NCI-H2107 (cell line): ENCODE data around the gene LRRC15.

Experiments used
- DNase-seq: peaks from one replicate; lab custom pipeline; 2025; lab: John Stamatoyannopoulos, UW

LRRC15 gene

DNA sequence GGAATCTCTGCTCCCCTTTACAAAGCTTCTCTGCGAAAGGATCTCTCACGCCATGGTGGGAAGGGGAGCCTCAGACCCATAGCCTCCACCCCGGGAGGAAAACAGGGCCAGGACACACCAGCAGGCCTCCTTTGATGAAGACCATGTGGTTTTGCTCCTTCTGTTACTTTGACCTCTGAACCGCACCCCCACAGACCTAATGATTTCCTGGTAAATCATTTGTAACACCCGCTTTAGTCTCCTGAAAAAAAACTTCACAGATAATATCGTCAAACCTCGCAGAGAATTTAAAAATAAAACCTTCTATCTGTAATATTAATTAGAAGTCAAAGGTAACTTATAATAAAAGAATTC lies 36.7 kb downstream of the LRRC15 start:
- DNase-seq: no peak

DNA sequence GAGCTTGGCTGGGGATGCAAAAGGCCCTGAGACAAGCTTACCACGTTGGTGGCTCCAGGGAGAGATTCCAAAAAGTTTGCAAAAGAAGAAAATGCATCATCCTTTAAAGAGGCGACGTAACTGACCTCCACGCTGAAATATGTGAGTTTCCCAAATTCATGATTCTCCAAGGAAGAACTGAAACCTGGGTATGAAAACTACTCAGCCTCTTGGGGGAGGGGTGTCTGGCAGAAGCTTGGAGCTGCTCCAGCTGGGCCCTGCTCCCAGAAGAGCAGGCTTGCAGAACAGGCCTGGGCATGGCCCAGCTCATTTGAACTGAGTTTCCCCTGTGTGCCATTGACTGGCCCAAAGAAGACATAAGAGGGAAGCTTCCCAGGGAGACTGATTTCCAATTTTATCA lies 39.0 kb downstream of the LRRC15 start:
- DNase-seq: no peak

DNA sequence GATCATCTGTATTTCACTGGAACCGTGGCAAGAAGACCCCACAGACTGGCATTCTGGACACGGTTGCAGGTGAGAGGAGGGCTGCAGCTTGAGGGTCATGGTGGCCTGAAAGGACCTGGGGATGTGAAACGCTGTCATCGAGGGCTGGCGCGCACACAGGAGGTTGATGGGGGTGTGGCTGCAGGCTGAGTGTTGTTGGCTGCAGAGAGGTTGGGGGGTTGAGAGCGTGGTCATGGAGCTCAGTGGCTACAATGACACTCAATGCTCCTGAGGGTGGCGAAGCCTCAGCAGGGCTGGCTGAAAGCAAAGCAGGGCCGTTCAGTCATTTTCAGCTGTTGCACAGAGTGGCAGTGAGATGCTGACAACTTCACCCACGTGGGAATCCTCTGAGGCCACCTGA lies 39.4 kb downstream of the LRRC15 start:
- DNase-seq: no peak

DNA sequence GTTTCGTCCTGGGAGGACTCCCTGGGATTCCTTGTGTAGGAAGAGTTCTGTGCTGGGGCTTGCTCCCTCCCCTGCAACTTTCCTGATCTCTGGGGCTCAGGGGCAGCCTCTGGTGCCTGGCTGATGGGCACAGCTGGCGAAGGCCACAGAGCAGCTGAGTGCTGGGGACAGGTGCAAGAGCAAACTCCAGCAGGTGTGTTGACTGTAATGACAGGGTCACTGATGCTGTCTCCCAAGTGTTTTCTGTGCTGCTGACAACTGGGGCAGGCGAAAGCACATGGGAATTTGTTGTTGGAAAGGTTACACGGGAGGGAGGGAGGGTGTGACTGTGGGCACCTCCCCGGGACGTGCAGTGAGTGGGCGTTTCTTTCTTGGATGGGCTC lies 40.0 kb downstream of the LRRC15 start:
- no peak for DNase-seq

DNA sequence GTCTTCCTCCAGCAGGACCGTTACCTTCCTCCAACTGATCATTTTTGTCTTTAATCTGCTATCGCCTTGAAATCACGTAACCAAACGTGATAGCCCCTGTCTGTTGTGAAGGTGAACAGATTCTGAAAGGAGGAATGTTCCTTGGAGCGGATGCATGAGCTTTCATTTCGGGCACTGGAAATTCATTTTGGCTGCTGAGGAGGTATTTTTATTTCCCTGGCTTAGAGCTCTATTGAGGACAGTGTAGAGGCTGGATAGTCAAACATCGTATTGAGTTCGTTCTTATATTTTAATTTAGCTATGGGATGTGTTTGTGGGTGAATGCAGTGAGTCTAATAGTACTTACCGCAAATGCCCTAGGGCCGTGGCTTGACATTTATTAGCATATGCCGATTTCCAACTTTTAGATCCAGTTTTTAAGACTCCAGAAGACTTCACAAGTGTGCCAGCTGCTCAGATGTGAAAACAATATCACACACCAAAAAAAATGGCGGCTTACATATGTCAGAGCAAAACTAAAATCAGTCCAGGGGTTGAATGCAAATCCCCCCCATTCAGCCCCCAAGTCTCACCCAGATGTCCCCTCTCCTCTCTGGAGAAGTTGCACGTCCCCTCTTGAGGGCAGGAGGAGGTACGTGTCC lies 40.5 kb downstream of the LRRC15 start:
- DNase-seq: no peak

DNA sequence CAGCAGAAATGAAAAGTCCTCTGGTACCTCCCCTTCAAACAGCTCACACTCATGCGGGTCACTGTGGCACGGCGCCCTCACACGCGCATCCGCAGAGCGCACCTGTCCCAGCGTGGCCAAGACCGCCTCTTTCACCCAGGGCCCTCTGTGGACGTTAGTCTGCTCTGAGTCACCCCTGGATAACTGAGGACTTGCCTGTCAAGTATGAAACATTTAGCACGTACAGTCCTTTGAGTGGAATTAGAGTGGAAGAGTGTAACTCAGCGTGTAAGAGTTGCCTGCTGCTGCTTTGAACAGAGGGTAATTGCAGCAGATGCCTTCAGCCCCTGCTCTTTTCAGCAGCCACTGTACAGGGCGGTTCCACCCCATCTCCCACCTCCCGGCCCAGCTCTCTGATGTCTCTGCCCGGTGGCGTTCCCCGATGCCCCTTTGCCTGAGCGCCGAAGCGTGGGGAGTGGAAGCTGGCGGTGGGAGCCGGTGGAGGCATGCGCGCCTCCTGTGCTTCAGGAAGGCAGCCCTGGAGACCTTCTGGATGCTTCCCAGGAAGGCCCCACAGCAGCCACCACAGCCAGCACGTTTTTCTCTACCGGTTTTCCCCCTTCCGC lies 41.4 kb downstream of the LRRC15 start:
- DNase-seq: no peak

DNA sequence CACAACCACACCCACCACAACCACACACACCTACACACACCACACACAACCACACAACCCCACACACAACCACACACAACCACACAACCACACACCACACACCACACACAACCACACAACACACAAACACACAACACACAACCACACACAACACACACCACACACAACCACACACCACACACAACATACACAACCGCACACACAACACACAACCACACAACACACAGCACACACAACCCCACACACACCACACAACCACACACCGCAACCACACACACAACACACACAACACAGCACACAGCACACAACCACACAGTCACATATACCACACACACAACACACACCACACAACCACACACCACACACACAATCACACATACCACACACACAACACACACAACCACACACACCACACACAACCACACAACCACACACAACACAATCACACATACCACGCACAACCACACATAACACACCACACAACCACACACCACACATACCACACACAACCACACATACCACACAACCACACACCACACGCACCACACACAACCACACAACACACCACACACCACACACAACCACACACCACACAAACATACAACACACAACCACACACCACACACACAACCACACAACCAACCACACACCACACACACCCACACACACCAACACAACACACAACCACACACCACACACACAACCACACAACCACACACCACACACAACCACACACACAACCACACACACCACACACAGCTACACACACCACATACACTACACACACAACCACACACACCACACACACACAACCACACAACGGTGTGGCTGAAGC lies 42.1 kb downstream of the LRRC15 start:
- DNase-seq: no peak

DNA sequence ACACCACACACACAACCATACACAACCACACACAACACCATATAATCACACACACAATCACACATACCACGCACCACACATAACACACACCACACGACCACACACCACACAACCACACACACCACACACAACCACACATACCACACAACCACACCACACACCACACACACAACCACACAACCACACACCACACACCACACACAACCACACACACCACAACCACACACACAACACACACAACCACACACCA lies 42.6 kb downstream of the LRRC15 start:
- no peak for DNase-seq

DNA sequence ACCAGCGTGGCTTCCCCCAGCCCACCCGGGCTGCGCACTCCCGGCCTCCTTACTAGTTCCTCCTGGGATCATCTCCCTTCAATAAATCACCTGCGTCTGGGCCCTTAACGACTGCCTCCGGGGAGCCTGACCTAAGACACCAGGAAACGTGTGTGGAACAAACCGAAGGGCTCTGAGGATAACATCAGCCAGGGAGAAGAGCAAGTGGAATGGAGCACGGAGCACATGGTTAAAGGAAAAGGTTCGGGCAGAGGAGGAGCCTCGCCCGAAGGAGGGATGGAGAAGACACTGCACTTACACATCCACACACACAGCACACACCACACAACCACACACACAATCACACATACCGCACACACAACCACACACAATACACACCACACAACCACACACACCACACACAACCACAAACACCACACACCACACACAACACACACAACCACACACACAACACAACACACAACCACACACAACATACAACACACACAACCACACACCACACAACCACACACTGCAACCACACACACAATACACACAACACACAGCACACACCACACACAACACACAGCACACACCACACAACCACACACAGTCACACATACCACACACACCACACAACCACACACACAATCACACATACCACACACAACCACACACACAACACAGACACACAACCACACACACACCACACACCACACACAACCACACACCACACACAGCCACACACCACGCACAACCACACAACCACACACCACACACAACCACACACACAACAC lies 43.2 kb downstream of the LRRC15 start:
- no peak for DNase-seq

DNA sequence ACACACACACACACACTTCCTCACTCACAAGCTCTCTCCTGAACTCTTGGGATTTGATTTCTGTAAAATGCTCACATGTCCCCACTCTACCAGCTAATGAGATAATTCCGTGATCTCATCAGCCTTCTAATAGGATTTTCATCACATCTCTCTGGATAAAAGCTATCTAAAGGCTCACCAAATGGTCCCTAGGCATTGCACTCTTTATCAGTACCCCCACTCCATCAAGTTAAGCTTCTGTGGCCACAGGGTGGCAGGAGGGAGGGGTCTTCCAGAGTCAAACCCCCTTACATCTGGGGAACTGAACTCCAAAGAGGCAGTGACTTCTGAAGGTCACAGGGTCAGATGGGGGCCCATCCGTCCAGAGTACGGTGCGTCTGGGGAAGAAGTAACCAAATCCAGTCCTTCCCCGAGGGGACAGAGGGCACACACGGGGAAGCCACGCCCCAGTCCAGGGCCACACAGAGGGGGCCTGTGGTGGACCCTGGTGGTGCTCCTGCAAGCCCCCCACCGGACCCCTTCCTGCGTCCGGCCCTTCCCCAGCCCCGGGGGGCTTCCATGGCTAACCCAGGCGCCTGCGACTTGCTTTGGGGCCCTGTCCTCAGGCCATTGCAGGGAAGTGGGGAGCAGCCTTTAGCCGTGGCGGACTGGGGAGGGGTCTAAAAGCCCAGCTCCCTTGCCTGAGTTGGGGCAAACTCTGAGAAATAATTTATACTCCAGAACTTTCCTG lies 44.0 kb downstream of the LRRC15 start:
- no peak for DNase-seq

DNA sequence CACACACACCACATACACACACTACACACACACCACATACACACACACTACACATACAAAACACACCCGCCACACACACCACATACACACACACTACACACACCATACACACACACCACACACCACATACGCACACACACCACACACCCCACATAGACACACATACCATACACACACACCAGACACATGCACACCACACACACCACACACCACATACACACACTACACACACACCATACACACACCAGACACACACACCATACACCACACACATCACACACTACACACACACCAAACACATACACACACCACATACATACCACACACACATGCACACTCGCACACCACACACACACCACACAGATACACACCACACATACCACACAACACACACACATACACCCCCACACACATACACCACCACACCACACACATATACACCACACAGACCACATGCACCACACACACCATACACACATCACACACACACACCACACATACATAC lies 44.7 kb downstream of the LRRC15 start:
- DNase-seq: no peak

DNA sequence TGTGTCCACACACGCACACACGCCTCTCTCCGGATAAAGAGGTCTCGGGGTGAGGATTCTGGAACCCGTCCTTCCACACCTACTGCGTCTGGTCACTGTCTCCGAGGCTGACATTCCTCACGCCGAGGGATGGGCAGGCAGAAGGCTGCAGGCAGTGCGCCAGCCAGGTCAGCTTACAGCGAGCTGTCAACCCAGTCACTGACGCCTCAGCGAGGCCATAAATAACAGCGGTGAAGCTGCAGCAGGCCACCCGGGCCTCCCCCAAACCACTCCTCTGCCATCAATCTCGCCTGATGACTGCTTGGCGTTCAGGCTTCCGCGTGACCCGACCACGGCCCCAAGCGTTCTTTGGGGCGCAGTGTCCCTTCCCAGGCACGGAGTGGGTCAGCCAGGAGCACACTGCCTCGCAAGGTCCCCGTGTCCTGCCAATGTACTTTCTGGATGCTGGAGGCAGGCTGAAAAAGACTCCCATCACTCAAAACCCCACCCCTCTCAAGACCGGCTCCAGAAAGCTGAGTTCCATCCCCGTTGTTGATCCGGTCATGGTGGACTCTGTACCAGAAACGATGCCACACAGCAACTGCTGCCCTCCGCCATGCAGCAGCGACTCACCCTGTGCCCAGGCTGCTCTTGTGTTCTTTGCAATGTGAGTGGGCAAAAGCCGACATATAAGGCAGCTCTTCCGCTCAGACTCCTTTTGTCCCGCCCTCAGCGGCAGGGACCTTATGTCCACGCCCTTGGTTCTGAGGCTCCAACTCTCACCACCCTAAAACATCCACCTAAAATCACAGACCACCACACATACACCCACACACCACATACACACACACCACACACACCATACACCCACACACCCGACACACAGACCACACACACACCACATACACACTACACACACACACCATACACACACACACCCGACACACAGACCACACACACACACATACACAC lies 45.5 kb downstream of the LRRC15 start:
- DNase-seq: no peak

DNA sequence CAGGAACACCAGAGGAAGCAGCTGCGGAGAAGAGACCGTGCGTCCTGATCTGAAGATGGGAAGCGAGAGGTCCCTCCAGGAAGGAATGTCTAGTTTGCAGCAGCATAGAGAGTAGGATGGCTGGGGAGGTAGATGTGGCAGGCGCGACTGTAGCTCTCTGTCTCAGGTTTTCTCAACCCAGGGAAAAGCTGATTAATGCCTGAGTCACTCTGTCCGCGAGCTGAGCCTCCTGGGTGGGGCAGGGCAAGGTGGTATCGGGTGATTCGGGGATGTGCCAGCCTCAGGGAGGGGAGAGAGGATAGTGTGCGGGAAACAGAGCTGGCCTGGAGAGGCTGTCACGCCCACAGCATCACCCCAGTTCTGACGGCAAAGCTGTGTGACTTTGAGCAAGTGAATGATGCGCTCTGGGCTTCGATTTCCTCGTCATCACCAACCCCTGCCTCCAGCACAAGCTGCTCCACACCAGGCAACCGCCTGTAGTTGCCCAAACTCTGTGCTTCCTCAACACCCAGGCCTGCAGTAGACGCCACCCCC lies 46.8 kb downstream of the LRRC15 start:
- no peak for DNase-seq

DNA sequence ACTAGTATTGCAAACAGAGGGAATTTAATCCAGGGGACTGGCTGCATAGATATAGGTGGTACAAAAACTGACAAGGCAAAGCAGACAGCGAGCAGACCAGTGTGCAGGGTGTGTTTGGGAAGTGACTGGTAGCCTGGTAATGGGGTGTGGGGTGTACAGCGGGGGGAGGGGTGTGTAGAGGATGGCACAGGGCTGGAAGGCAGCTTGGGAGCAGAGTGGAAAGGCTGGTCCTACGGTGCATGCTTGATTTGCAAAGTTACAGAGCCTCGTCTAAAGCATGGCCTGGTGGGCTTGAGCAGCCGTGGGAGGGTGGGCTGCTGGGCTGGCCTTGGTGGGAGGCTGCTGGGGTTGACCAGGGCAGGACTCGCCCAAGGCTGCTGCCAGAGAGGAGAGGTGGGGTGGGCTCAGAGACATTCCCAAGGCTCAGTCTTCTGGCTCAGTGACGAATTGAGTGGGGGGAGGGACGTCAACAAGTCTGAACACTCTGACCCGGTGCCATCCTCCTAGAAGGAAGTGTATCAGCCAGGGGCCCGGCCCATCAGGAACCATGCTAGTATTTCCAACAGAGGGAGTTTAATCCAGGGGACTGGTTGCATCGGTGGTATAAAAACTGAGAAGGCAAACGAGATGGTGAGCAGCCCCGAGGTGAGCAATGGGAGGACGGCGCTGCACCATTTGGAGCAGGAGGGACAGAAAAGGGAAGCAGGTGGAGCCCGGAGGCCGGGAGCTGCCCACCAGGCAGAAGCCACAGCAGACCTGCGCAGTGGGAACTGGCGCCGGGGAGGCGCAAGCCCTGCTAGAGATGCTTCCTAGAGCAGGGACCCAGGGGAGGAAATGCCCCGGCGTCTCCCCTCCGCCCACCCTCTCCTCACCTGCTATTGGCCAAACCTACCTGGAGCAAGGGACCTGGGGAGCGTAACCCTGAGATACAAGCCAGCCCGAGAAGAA lies 47.6 kb downstream of the LRRC15 start:
- no peak for DNase-seq

DNA sequence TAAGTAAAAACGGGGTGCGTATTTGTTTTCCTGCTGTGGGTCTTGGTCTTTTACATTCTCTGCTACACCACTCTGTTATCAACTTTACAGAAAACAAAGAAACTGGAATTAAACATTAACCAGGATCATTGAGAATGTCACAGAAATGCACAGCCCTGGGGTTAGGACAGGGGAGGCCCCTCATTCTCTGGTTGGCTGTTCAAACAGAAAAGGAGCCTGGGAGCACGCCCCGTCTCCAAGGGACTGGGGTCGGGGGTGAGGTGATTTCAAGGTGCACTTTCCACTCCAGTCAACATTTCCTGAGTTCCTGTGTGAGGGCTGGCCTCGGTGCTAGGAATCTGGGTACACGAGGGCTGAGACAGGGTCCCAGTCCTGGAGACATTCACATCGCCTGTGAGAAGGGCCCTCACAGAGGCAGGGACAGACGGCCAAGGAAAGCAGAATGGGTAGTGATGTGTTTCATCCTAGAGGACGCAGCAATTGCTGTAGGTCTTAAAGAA lies 48.7 kb downstream of the LRRC15 start:
- no peak for DNase-seq

DNA sequence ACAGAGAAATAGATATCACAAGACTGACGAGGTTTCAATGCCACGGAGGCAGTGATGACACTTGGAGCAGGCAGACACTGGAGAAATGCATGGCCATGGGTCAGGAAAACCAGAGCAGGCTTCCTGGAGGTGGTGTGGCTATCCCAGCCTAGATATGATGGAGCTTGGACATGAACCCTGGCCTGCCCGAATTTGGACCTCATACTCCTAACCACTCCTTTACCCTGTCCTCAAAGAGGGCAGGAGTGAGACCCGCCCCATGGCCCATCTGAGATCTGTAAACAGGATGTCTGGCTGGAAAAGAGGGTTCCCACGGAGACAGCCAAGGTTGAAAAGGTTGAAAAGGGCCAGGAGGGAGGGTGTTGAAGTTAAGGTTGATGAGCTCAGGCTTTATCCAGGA lies 49.4 kb downstream of the LRRC15 start:
- no peak for DNase-seq

DNA sequence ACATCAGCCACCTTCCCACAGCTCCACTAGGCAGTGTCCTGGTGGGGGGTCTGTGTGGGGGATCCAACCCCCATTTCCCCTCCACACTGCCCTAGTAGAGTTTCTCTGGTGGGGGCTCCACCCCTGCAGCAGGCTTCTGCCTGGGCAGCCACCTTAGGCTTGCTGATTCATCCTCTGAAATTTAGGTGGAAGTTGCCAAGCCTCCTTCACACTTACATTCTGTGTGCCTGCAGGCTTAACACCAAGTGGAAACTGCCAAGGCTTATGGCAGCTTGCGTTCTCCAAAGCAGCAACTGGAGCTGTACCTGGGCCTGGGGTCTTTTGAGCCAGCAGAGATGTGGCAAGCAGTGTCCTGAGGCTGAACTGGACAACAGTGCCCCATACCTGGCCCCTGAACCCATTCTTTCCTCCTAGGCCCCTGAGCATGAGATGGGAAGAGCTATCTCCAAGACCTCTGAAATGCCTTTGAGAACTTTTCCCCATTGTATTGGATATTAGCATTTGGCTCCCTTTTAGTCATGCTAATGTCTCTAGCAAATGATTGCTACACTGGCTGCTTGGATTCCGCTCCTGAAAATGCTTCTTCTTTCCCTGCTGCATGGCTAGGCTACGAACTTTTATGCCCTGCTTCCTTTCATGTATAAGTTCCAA lies 50.9 kb downstream of the LRRC15 start:
- no peak for DNase-seq

DNA sequence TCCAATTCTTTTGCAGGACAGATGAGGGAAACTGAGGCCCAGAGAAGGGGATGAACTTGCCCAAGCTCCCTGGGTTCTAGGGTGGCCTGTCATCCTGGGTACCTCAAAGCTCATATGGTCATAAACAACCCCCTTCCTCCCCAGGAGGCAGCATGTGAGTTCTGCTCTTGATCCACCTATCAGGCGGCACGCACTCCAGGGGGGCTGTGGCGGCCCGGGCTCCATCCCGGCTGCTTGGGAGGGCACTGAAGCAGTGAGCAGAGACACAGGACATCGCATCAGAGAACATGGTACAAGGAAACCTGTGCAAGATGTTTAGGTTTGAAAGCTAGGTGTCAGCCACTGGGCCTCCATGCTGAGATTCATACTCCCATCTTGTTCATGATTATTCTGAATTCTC lies 52.6 kb downstream of the LRRC15 start:
- DNase-seq: no peak

DNA sequence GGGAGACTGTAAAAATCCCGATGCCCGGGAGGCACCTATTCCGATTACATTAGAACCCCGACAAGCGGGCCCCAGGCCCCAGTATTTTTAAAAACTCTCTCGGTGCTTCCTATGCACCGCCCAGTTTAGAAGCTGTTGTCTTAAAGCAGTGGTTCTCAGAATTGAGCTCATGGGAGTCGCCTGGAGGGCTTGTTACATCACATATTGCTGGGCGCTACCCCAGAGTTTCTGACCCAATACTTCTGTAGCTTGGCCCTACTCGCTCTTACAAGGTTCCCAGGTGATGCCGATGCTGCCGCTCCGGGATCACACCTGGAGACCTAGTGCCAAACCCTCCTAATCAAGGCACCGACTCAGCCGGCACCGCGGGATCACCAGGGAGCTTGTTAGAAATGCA lies 53.6 kb downstream of the LRRC15 start:
- DNase-seq: no peak
